Fibroblast of lung (primary cell): ENCODE measurements around the gene MEOX2.

Experiments used
- EZH2 ChIP-seq: IDR thresholded peaks from 2 replicates; pipeline ENCODE4 v1.5.1; 2012; ENCODE audit warnings: low read length, control low read depth, mild to moderate bottlenecking; ENCODE audit errors: missing control alignments
- TF ChIP-seq, protein P1 (sequence below), 2 donors: IDR thresholded peaks in 1 of 2; conservative IDR thresholded peaks in 1 of 2; 1 replicate in 1 of 2; 2 replicates in 1 of 2; pipeline ENCODE4 v1.5.1; 2011 to 2012; ENCODE audit warnings: low read length in 2 of 2, control low read depth in 1 of 2, inconsistent platforms in 1 of 2, low read depth in 1 of 2, mild to moderate bottlenecking in 1 of 2

DNA sequence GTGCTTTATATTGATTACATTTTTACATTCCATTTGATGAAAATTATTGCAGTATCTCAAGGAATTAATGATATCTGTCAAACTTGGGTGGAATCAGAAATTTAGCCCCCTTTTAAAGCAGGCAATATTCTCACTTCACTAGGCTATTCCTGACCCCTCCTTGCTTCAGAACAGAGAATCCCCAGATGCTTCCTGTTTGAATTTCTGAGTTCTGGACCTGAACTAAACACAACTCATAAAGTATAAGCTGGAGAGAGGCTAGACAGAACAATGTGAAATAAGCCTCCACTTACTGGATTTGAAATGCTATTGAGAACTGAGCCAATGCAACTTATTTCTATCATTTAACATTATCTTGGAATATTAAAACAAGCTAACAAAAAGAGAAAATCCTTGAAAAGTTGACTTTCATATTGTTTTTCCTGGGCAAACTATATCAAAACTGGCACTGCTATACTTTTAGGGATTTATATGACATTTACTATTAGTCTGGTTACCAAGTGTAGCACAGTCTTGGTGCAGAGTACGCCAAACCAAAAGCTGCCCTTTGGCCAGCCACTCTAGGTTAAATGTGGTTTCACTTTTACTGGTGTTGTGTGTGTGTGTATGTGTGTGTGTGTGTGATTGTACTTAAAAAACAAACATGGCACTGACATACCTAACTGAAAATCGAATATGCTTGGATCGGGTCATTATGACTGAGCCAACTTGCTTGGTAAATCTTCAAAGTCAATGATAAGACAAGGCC is 105.7 kb downstream of the MEOX2 start:
- TF ChIP-seq, protein P1, sequence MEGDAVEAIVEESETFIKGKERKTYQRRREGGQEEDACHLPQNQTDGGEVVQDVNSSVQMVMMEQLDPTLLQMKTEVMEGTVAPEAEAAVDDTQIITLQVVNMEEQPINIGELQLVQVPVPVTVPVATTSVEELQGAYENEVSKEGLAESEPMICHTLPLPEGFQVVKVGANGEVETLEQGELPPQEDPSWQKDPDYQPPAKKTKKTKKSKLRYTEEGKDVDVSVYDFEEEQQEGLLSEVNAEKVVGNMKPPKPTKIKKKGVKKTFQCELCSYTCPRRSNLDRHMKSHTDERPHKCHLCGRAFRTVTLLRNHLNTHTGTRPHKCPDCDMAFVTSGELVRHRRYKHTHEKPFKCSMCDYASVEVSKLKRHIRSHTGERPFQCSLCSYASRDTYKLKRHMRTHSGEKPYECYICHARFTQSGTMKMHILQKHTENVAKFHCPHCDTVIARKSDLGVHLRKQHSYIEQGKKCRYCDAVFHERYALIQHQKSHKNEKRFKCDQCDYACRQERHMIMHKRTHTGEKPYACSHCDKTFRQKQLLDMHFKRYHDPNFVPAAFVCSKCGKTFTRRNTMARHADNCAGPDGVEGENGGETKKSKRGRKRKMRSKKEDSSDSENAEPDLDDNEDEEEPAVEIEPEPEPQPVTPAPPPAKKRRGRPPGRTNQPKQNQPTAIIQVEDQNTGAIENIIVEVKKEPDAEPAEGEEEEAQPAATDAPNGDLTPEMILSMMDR (conservative IDR thresholded peaks at IDR 0.05 in 1 of 2, IDR thresholded peaks at IDR 0.05 in 1 of 2; ENCODE audit: low read depth in 1 of 2, low read length in 2 of 2), result no peak
- no peak for TF ChIP-seq EZH2
